HL-60 (cell line): ENCODE measurements around the gene FSD2.

Source experiments
- CTCF ChIP-seq: IDR thresholded peaks from one replicate; pipeline ENCODE4 v1.5.1; 2011; ENCODE audit warnings: low read length, control low read depth, inconsistent platforms; ENCODE audit not compliant: insufficient read depth
- GABPA ChIP-seq: IDR thresholded peaks from 2 replicates; pipeline ENCODE4 v1.6.1; 2012; ENCODE audit warnings: low read depth
- POLR2AphosphoS5 ChIP-seq: IDR thresholded peaks from 2 replicates; pipeline ENCODE4 v1.6.1; 2012; ENCODE audit warnings: low read depth
- REST ChIP-seq: IDR thresholded peaks from 2 replicates; pipeline ENCODE4 v1.6.1; 2012; ENCODE audit warnings: low read depth; ENCODE audit not compliant: insufficient replicate concordance
- SPI1 ChIP-seq: IDR thresholded peaks from 2 replicates; pipeline ENCODE4 v1.6.1; 2012; ENCODE audit warnings: low read depth, mild to moderate bottlenecking, borderline replicate concordance

GRCh38 chr15:82709081-82709420 is 96.8 kb downstream of the FSD2 start:
- TF ChIP-seq CTCF, result no peak
- no peak for TF ChIP-seq POLR2AphosphoS5
- no peak for TF ChIP-seq REST
- no peak for TF ChIP-seq GABPA
- TF ChIP-seq SPI1, result no peak
